RWPE1 (cell line): ENCODE data around the gene ARPC4.

Experiments used
- CTCF ChIA-PET: fragments of 350-600 bp; sonication (Branson Sonifier 250); formaldehyde crosslinking; extraction: SDS; loops from one replicate; lab custom pipeline; 2021; lab: Yijun Ruan, JAX
- POLR2A ChIA-PET: fragments of 400-600 bp; formaldehyde crosslinking; extraction: SDS; loops from one replicate; lab custom pipeline; 2020; ENCODE audit warnings: antibody characterized with exemption; ENCODE audit not compliant: low non-redundant PET; lab: Yijun Ruan, JAX
- DNase-seq: peaks from one replicate; pipeline ENCODE4 v3.0.0; 2012; ENCODE audit warnings: low spot score
- H3K27ac ChIP-seq: fragments of 450-650 bp; 2 replicates; pipeline ENCODE4 v1.5.1; 2017
- CTCF ChIP-seq: fragments of 450-650 bp; conservative IDR thresholded peaks from 2 replicates; pipeline ENCODE4 v1.5.1; 2017; ENCODE audit warnings: low read depth, mild to moderate bottlenecking

ARPC4 gene

GRCh38 chr3:9806688-9807589 lies 14.1 kb downstream of the ARPC4 start:
- CTCF ChIA-PET: interaction anchor here (0.7 kb wide), 1 partner anchor 74 kb away, joined by 3 read pairs; no protein-coding TSS in a partner anchor
- TF ChIP-seq CTCF: no peak
- POLR2A ChIA-PET: no interaction called here
- H3K27ac ChIP-seq: peak overlapping the region; percentile 46
- DNase-seq: no peak

DNA sequence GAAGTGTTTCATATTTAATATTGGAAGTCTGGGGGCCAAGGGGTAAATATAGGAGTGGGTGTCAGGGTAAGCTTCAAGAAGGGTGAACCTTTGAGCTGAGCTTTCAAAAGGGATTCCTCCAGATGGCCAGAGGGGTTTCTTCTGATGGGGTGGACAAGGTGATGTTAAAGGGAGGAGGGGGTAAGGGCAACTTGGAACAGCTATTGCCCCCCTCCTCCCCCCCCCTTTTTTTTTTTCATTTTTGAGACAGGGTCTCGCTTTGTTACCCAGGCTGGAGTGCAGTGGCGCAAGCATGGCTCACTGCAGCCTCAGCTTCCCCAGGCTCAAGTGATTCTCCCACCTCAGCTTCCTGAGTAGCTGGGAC lies 15.1 kb downstream of the ARPC4 start:
- DNase-seq: no peak
- POLR2A ChIA-PET: no interaction called here
- CTCF ChIA-PET: no interaction called here
- no peak for TF ChIP-seq CTCF
- H3K27ac ChIP-seq: peak overlapping the region; percentile 89

DNA sequence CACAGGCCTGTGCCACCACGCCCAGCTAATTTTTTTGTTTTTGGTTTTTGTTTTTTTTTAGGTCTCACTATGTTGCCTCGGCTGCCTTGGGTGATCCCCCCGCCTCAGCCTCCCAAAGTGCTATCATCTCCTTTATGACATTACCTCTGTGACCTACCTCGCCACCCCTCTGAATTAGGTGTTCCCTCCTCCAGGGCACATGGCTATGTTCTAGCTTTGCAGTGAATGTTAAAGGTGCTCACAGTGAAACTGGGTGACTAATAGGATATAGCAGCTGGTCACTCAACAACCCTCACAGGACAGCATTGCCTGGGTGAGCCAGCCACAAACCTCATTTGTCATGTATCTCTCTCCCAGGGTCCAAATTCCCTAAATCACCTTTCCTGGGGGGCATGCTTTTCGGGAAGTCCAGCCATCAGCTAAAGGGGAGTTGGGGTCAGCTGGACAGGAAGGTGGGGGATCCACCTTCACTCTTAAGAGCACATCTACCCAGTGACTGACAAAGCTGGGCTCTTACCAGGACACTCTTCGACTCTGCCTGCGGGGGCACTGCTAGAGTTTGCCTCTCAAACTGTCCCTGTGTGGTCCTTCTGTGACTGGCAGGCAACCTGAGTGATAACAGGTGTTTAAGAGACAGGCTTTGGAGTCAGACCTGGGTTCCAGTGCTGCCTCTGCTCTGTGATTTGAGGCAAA lies 15.6 kb downstream of the ARPC4 start:
- no peak for DNase-seq
- TF ChIP-seq CTCF: peak; percentile 52
- peak overlapping the region; percentile 89 for H3K27ac ChIP-seq
- ChIA-PET CTCF (no interaction called here), POLR2A (no interaction called here)

DNA sequence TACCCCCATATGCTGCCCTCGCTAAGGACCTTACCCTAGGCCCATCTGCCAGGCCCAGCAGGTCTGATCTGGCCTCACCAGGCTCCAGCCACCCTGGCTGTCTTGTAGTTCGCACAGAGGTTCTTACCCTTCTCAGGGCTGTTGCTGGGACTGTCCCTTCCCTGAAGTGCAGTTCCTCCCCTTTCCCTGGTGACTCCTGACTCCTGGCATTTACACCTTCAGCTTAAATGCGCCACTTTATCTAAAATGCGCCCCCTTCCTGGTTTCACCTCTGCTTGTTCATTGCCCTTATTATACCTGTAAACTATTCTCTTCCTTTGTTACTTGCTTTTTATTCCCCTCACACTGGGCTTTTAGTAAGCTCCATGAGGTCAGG lies 16.3 kb downstream of the ARPC4 start:
- ChIA-PET CTCF (interaction anchor here (1.0 kb wide), 1 partner anchor 14 kb away, joined by 4 read pairs; no protein-coding TSS in a partner anchor), POLR2A (no interaction called here)
- peak overlapping the region; percentile 89 for H3K27ac ChIP-seq
- no peak for DNase-seq
- TF ChIP-seq CTCF: no peak

DNA sequence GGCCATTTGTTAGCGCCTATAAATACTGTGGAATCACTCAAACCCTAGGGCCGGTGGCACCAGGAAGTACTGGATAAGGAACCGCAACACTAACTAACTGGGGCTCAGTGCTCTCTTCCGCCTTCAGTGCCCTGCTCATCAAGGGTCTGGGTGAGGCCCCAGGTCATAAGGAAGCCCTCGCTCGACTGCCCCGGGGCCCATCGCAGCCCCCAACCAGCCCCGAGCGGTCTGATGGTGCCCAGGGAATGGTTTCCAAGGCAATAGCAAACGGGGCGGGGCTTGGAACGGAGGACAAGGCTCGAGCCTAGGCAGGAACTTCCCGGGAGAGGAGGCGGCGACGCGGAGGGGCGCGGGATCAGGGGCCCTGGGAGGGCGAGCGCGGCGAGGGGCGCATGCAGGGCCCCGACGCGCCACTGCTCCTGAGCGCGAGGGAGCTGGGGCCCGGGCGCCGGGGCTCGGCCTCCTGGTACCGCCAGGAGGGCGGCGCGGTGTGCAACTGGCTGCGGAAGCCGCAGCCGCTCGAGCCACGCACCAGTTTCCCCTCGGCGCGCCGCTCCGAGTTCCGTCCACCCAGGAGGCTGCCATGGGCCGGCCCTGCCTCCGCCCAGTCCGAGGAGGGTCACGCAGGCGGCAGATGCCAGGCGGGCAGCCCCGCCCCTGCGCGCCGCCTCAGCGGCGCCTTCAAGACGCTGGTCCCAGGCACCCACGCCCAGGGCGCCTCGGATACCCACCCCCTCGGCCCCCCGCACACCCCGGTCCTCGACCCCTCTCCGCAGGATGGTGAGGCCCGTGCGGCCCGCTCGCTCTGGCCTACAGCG lies 16.9 kb downstream of the ARPC4 start, which contains the start of gene TTLL3:
Gene TTLL3 (plus strand): TSS at position 648 of the 818 bp plus-strand sequence. CDS start 400 bp downstream, outside the sequence.
- no peak for TF ChIP-seq CTCF
- ChIA-PET CTCF (interaction anchor here (1.0 kb wide), 1 partner anchor 13 kb away, joined by 4 read pairs; no protein-coding TSS in a partner anchor), POLR2A (no interaction called here)
- peak within 1 kb of the TSS; percentile 89 for H3K27ac ChIP-seq
- no peak for DNase-seq

GRCh38 chr3:9810433-9810770 lies 17.5 kb downstream of the ARPC4 start:
- TF ChIP-seq CTCF: no peak
- DNase-seq: no peak
- ChIA-PET POLR2A (no interaction called here), CTCF (interaction anchor here (1.0 kb wide), 1 partner anchor 13 kb away, joined by 4 read pairs; no protein-coding TSS in a partner anchor)
- H3K27ac ChIP-seq: peak overlapping the region; percentile 89
